ENCODE measurements around the gene KAZN.

Gene KAZN

DNA sequence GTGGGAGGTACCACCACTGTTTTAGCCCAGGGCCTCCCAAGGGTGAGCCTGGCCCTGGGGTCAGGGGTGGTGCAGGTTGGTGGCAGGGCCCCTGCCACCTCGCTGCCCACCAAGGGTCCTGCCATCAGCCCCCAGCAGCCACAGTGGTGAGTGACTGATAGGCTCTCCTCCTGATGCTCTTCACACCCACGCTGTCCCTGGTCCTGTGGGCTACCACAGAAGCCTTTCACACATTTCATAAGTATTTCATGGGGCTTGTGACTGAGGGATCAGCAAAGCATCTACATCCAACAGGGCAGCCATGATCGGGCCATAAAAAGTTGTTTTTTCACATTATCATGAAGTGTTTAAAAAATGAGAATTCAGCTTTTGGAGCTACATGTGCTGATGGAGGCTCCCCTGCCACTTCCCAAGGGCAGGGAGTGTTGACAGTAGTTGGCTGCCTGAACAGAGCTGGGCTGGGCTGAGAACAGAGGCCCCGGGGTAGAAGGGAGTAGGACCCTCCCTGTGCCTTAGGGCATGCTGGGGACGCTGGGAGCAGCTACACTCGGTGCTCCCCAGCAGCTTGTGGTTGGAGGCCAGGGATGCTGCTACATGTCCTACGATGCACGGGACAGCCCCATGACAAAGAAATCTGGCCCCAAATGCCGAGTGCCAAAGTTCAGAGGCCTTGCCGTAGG lies 482.0 kb downstream of the KAZN start:
- DNase-seq (ENCODE audit: insufficient read length, low spot score) (no peak), FAIRE-seq (no peak)
- TF ChIP-seq, protein P1, sequence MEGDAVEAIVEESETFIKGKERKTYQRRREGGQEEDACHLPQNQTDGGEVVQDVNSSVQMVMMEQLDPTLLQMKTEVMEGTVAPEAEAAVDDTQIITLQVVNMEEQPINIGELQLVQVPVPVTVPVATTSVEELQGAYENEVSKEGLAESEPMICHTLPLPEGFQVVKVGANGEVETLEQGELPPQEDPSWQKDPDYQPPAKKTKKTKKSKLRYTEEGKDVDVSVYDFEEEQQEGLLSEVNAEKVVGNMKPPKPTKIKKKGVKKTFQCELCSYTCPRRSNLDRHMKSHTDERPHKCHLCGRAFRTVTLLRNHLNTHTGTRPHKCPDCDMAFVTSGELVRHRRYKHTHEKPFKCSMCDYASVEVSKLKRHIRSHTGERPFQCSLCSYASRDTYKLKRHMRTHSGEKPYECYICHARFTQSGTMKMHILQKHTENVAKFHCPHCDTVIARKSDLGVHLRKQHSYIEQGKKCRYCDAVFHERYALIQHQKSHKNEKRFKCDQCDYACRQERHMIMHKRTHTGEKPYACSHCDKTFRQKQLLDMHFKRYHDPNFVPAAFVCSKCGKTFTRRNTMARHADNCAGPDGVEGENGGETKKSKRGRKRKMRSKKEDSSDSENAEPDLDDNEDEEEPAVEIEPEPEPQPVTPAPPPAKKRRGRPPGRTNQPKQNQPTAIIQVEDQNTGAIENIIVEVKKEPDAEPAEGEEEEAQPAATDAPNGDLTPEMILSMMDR (IDR thresholded peaks at IDR 0.05; ENCODE audit: insufficient read depth, missing control alignments) = no peak

GRCh38 chr1:15081102-15081501 lies 482.6 kb downstream of the KAZN start:
- TF ChIP-seq, protein P1 (IDR thresholded peaks at IDR 0.05; ENCODE audit: insufficient read depth, missing control alignments) = no peak
- no peak for FAIRE-seq

DNA sequence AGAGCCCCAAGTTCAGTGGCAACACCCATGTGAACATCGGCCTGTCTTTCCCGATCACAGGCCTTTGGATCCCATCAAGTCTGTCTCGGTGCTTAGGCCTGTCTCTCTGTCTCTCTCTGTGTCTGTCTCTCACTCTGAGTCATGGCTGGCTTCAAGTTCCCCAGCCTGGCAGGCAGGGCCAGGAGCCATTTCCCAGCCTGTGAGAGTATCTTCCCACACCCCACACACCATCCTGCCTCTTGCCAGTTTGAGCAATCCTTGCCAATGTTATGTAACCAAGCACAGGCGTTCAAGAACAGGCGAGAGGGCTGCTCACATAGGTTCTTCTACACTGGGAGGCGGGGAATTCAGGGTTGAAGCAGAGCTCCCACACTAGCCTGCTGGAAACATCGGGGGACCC lies 485.1 kb downstream of the KAZN start:
- no peak for FAIRE-seq
- TF ChIP-seq, protein P1 (IDR thresholded peaks at IDR 0.05; ENCODE audit: insufficient read depth, missing control alignments) = no peak
- no peak for DNase-seq (ENCODE audit: insufficient read length, low spot score)

More at GRCh38 chr1:15081102-15081501, 482.6 kb downstream of the KAZN start:
- no peak for DNase-seq (ENCODE audit: insufficient read length, low spot score)

DNA sequence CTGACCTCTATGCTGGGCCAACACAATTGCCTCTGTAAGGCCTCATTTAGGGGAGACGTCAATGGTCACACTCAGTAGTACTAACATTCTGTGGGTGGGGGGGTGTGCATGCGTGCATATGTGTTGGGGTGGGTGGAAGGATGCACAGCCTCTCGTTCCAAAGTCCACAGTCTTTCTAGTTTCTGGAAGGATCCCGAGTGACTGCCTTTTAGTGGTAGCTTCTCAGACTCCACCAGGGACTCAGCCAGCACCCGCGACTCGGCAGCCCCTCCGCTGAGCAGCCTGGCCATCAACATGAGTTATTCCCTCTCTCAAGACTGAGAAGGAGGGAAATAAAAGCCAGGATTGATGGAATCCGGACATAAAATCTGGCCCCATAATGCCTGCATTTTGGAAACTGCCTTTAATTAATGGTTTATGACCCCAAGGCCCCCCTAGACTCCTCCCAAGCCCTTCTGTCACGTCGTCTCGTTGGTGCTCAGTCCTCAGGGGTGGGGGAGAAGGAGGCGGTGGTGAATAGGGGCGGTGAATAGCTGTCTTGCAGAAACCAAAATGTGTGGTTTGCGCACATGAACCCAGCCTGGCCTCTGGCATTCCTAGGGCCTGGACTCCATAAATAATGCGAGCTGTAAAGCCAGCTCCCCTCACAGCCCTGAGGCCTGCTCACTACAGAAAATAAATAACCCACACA lies 489.9 kb downstream of the KAZN start:
- DNase-seq (ENCODE audit: insufficient read length, low spot score) (no peak), FAIRE-seq (no peak)
- TF ChIP-seq, protein P1 (IDR thresholded peaks at IDR 0.05; ENCODE audit: insufficient read depth, missing control alignments) = no peak

- FAIRE-seq = no peak
Observed at GRCh38 chr1:15089258-15089992, 490.9 kb downstream of the KAZN start.

GRCh38 chr1:15090373-15090772 lies 491.9 kb downstream of the KAZN start:
- no peak for FAIRE-seq
- DNase-seq (ENCODE audit: insufficient read length, low spot score) = no peak
- TF ChIP-seq, protein P1 (IDR thresholded peaks at IDR 0.05; ENCODE audit: insufficient read depth, missing control alignments) = no peak

More at GRCh38 chr1:15089258-15089992, 490.9 kb downstream of the KAZN start:
- DNase-seq (ENCODE audit: insufficient read length, low spot score) = no peak
- TF ChIP-seq, protein P1 (IDR thresholded peaks at IDR 0.05; ENCODE audit: insufficient read depth, missing control alignments) = no peak
